HEK293 (cell line): ENCODE measurements around the gene ENDOU.

Experiments used
- CTCF ChIA-PET: fragments of 350-600 bp; formaldehyde crosslinking; extraction: SDS; loops from one replicate; lab custom pipeline; 2021; ENCODE audit warnings: antibody characterized with exemption; lab: Yijun Ruan, JAX
- POLR2A ChIA-PET: fragments of 300-600 bp; formaldehyde crosslinking; extraction: SDS; loops from one replicate; lab custom pipeline; 2020; ENCODE audit warnings: antibody characterized with exemption, inconsistent platforms; lab: Yijun Ruan, JAX
- H3K27ac ChIP-seq: fragments of 200-500 bp; sonication (Bioruptor generic); 2 replicates; pipeline ENCODE4 v1.5.1; 2014; ENCODE audit warnings: low read depth, low read length, control low read depth, inconsistent platforms; ENCODE audit errors: extremely low read depth
- H3K36me3 ChIP-seq, 2 experiments: fragments of 200-500 bp in 1 of 2; sonication (Bioruptor generic) in 1 of 2; 1 replicate in 1 of 2; 2 replicates in 1 of 2; pipeline ENCODE4 v1.5.1; 2014 to 2017; ENCODE audit warnings: inconsistent platforms in 2 of 2, low read length in 2 of 2; ENCODE audit not compliant: control insufficient read depth in 2 of 2, insufficient read depth in 1 of 2
- H3K4me1 ChIP-seq: fragments of 200-500 bp; sonication (Bioruptor generic); 2 replicates; pipeline ENCODE4 v1.5.1; 2014; ENCODE audit warnings: mild to moderate bottlenecking, low read length, inconsistent platforms; ENCODE audit not compliant: control insufficient read depth, insufficient read depth
- H3K4me3 ChIP-seq: 2 replicates; pipeline ENCODE4 v1.5.1; 2011; ENCODE audit warnings: low read depth, mild to moderate bottlenecking, control low read depth, low read length, moderate library complexity
- H3K9me3 ChIP-seq: fragments of 200-500 bp; sonication (Bioruptor generic); 2 replicates; pipeline ENCODE4 v1.5.1; 2014; ENCODE audit warnings: low read depth, low read length, inconsistent platforms; ENCODE audit not compliant: control insufficient read depth, insufficient read depth
- BCL6B ChIP-seq: fragments of 450-650 bp; formaldehyde crosslinking; IDR thresholded peaks from 2 replicates; pipeline ENCODE4 v1.5.1; 2017; ENCODE audit warnings: missing biosample characterization, missing genetic modification characterization
- EGR2 ChIP-seq: fragments of 450-650 bp; formaldehyde crosslinking; IDR thresholded peaks from 2 replicates; pipeline ENCODE4 v1.5.1; 2016; ENCODE audit warnings: low read depth, missing biosample characterization, missing genetic modification characterization
- GLI4 ChIP-seq: fragments of 450-650 bp; formaldehyde crosslinking; IDR thresholded peaks from 2 replicates; pipeline ENCODE4 v1.5.1; 2016; ENCODE audit warnings: missing biosample characterization, missing genetic modification characterization
- HOXA7 ChIP-seq: sonication (generic); formaldehyde crosslinking; IDR thresholded peaks from 2 replicates; pipeline ENCODE4 v1.8.1; 2022; ENCODE audit warnings: missing genetic modification reagents, borderline replicate concordance
- HOXC10 ChIP-seq: sonication (generic); formaldehyde crosslinking; IDR thresholded peaks from 2 replicates; pipeline ENCODE4 v1.8.1; 2023; ENCODE audit warnings: mild to moderate bottlenecking, missing genetic modification reagents
- HOXD13 ChIP-seq: sonication (generic); formaldehyde crosslinking; IDR thresholded peaks from 2 replicates; pipeline ENCODE4 v1.8.0; 2022; ENCODE audit warnings: missing genetic modification reagents, borderline replicate concordance
- PRDM6 ChIP-seq: fragments of 450-650 bp; formaldehyde crosslinking; IDR thresholded peaks from 2 replicates; pipeline ENCODE4 v1.5.1; 2017; ENCODE audit warnings: missing biosample characterization, missing genetic modification characterization
- SCRT1 ChIP-seq: fragments of 450-650 bp; formaldehyde crosslinking; IDR thresholded peaks from 2 replicates; pipeline ENCODE4 v1.5.1; 2016; ENCODE audit warnings: missing biosample characterization, missing genetic modification characterization, borderline replicate concordance
- SCRT2 ChIP-seq: fragments of 450-650 bp; formaldehyde crosslinking; IDR thresholded peaks from 2 replicates; pipeline ENCODE4 v1.5.1; 2016; ENCODE audit warnings: missing biosample characterization, missing genetic modification characterization
- SP3 ChIP-seq: fragments of 450-650 bp; formaldehyde crosslinking; IDR thresholded peaks from 2 replicates; pipeline ENCODE4 v1.5.1; 2016; ENCODE audit warnings: missing biosample characterization, missing genetic modification characterization
- ZBTB10 ChIP-seq: fragments of 450-650 bp; formaldehyde crosslinking; IDR thresholded peaks from 2 replicates; pipeline ENCODE4 v1.5.1; 2016; ENCODE audit warnings: missing biosample characterization, missing genetic modification characterization
- ZFHX2 ChIP-seq: fragments of 450-650 bp; formaldehyde crosslinking; conservative IDR thresholded peaks from 2 replicates; pipeline ENCODE4 v1.5.1; 2016; ENCODE audit warnings: missing biosample characterization, missing genetic modification characterization
- ZFP69B ChIP-seq: fragments of 450-650 bp; formaldehyde crosslinking; IDR thresholded peaks from 2 replicates; pipeline ENCODE4 v1.5.1; 2016; ENCODE audit warnings: missing biosample characterization, missing genetic modification characterization
- ZNF16 ChIP-seq: fragments of 450-650 bp; formaldehyde crosslinking; IDR thresholded peaks from 2 replicates; pipeline ENCODE4 v1.5.1; 2016; ENCODE audit warnings: low read depth, missing biosample characterization, missing genetic modification characterization
- ZNF19 ChIP-seq: fragments of 450-650 bp; formaldehyde crosslinking; IDR thresholded peaks from 2 replicates; pipeline ENCODE4; 2016; ENCODE audit warnings: missing biosample characterization, missing genetic modification characterization, low read depth
- ZNF2 ChIP-seq: fragments of 450-650 bp; formaldehyde crosslinking; IDR thresholded peaks from 2 replicates; pipeline ENCODE4 v1.5.1; 2016; ENCODE audit warnings: missing biosample characterization, missing genetic modification characterization
- ZNF302 ChIP-seq: fragments of 450-650 bp; formaldehyde crosslinking; IDR thresholded peaks from 2 replicates; pipeline ENCODE4 v1.5.1; 2016; ENCODE audit warnings: missing biosample characterization, missing genetic modification characterization, low read depth
- ZNF518A ChIP-seq: fragments of 450-650 bp; formaldehyde crosslinking; conservative IDR thresholded peaks from 2 replicates; pipeline ENCODE4 v1.5.1; 2016; ENCODE audit warnings: low read depth, missing biosample characterization, missing genetic modification characterization
- ZNF544 ChIP-seq: fragments of 450-650 bp; formaldehyde crosslinking; IDR thresholded peaks from 2 replicates; pipeline ENCODE4 v1.5.0; 2017; ENCODE audit warnings: missing biosample characterization, missing genetic modification characterization
- ZNF558 ChIP-seq: fragments of 450-650 bp; formaldehyde crosslinking; IDR thresholded peaks from 2 replicates; pipeline ENCODE4 v1.5.1; 2016; ENCODE audit warnings: missing biosample characterization, missing genetic modification characterization
- ZNF692 ChIP-seq: fragments of 450-650 bp; formaldehyde crosslinking; IDR thresholded peaks from 2 replicates; pipeline ENCODE4 v1.5.1; 2016; ENCODE audit warnings: missing biosample characterization, missing genetic modification characterization
- ZNF747 ChIP-seq: fragments of 450-650 bp; formaldehyde crosslinking; IDR thresholded peaks from 2 replicates; pipeline ENCODE4 v1.5.1; 2016; ENCODE audit warnings: missing biosample characterization, missing genetic modification characterization
- ZNF76 ChIP-seq: fragments of 450-650 bp; formaldehyde crosslinking; IDR thresholded peaks from 2 replicates; pipeline ENCODE4; 2016; ENCODE audit warnings: low read depth, missing biosample characterization, missing genetic modification characterization, borderline replicate concordance

ENDOU gene

DNA sequence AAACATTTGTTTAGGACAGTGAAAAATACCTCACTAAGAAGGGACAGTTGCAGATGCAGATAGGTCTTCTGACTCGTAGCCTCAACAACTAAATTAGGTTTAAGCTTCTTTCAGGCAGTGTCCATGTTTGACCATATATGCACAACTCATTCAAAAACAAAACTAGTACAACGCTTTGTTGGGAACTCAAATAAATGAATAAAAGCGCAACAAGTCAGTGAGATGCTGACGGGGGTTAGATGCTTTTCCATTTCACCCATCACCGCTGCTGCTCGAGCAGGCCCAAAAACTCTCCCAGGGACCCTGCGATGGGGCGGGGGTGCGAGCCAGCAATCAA lies 20.1 kb downstream of the ENDOU start (continued):
- no peak for TF ChIP-seq ZBTB10
- TF ChIP-seq GLI4 (tag by site-specific recombination): no peak
- TF ChIP-seq ZNF558 (tag by site-specific recombination): 0 out of 2 replicates have a peak, but pooled peaks have one; percentile 15
- TF ChIP-seq HOXA7 (CRISPR knock-in tag): no peak
- peak; percentile 90 for TF ChIP-seq SCRT1 (tag by site-specific recombination)
- TF ChIP-seq ZNF302 (tag by site-specific recombination): no peak
- TF ChIP-seq ZNF2 (tag by site-specific recombination): no peak
- TF ChIP-seq ZNF19 (tag by site-specific recombination): no peak
- TF ChIP-seq ZNF544 (tag by site-specific recombination): no peak
- peak; percentile 97 for TF ChIP-seq SCRT2 (tag by site-specific recombination)
- 0 out of 2 replicates have a peak, but pooled peaks have one; percentile 25 for TF ChIP-seq HOXC10 (CRISPR knock-in tag)
- no peak for TF ChIP-seq ZNF76 (tag by site-specific recombination)
- no peak for TF ChIP-seq BCL6B (tag by site-specific recombination)
- TF ChIP-seq SP3 (tag by site-specific recombination): no peak
- no peak for TF ChIP-seq ZNF747 (tag by site-specific recombination)
- TF ChIP-seq ZNF518A (tag by site-specific recombination): no peak
- no peak for TF ChIP-seq ZNF16 (tag by site-specific recombination)
- no peak for TF ChIP-seq HOXD13
- TF ChIP-seq, all 188 proteins: peak for 5

DNA sequence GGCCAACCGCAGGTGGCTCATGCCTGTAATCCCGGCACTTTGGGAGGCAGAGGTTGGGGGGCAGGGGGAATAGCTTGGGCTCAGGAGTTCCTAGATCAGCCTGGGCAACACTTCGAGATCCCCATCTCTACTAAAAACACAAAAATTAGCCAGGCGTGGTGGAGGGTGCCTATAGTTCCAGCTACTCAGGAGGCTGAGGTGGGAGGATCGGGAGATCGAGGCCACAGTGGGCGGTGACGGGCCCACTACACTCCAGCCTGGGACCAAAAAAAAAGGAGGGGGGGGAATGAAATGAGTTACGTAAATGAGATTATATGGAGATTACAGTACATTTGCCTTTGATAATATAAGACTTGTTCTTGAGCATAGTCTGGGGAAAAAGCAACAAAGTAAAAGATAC lies 20.6 kb downstream of the ENDOU start:
- Histone ChIP-seq H3K9me3 (no peaks in the 10 kb centered on the region), H3K27ac (no peak overlapping the region)
- 0 out of 2 replicates have a peak, but pooled peaks have one; percentile 5 for TF ChIP-seq EGR2 (tag by site-specific recombination)
- TF ChIP-seq ZFHX2: peak; percentile 21
- no peak for TF ChIP-seq PRDM6 (tag by site-specific recombination)
- TF ChIP-seq ZNF692 (tag by site-specific recombination): peak; percentile 16; the same call in 1 of the 2 replicates
- 0 out of 2 replicates have a peak, but pooled peaks have one; percentile 39 for TF ChIP-seq ZFP69B
- TF ChIP-seq, all 188 proteins: peak for 4
- Histone ChIP-seq H3K36me3 (peaks cover 13 to 21% of the 10 kb centered on the region in 2 experiments), H3K4me1 (no peaks in the 10 kb centered on the region), H3K4me3 (peak overlapping the region; percentile 97)
- CTCF ChIA-PET: interaction anchor here (0.6 to 2.6 kb wide), 13 partner anchors 8 to 386 kb away, joined by 3 to 10 read pairs (median 3); no protein-coding TSS in a partner anchor
- POLR2A ChIA-PET: no interaction called here
